KMS-11 (cell line): ENCODE data around the gene ASH1L.

Experiments used
- H2AFZ ChIP-seq: fragments of 200-600 bp; sonication (generic); 2 replicates; pipeline ENCODE4 v1.6.1; 2016; ENCODE audit warnings: antibody characterized with exemption, mixed run types, low read depth
- H3K27ac ChIP-seq: fragments of 200-600 bp; sonication (generic); 2 replicates; pipeline ENCODE4 v1.6.1; 2016; ENCODE audit warnings: mild to moderate bottlenecking, mixed run types
- H3K27me3 ChIP-seq: fragments of 200-600 bp; sonication (generic); 2 replicates; pipeline ENCODE4 v1.6.1; 2017; ENCODE audit warnings: mild to moderate bottlenecking, low read depth, mixed run types, moderate library complexity; ENCODE audit not compliant: insufficient read depth
- H3K36me3 ChIP-seq: fragments of 200-600 bp; sonication (generic); 2 replicates; pipeline ENCODE4 v1.6.1; 2017; ENCODE audit warnings: mild to moderate bottlenecking, mixed run types; ENCODE audit not compliant: insufficient read depth
- H3K4me1 ChIP-seq: fragments of 200-600 bp; sonication (generic); 2 replicates; pipeline ENCODE4 v1.6.1; 2016; ENCODE audit warnings: mild to moderate bottlenecking, low read depth, mixed run types; ENCODE audit not compliant: poor library complexity, severe bottlenecking
- H3K4me2 ChIP-seq: fragments of 200-600 bp; sonication (generic); 2 replicates; pipeline ENCODE4 v1.7.0; 2016; ENCODE audit warnings: mild to moderate bottlenecking, mixed run types
- H3K4me3 ChIP-seq: fragments of 200-600 bp; sonication (generic); IDR thresholded peaks from 2 replicates; pipeline ENCODE4 v1.6.1; 2017; ENCODE audit warnings: low read depth, low read length, mixed read lengths; ENCODE audit not compliant: insufficient read depth
- H3K79me2 ChIP-seq: fragments of 200-600 bp; sonication (generic); 2 replicates; pipeline ENCODE4 v1.6.1; 2016; ENCODE audit warnings: low read depth, mixed run types; ENCODE audit not compliant: insufficient read depth
- H3K9ac ChIP-seq: fragments of 200-600 bp; sonication (generic); 2 replicates; pipeline ENCODE4 v1.6.1; 2016; ENCODE audit warnings: mild to moderate bottlenecking, mixed run types
- H4K20me1 ChIP-seq: fragments of 200-600 bp; sonication (generic); 2 replicates; pipeline ENCODE4 v1.6.1; 2016; ENCODE audit warnings: mild to moderate bottlenecking, mixed run types; ENCODE audit not compliant: insufficient read depth
- CTCF ChIP-seq: fragments of 200-600 bp; sonication (generic); conservative IDR thresholded peaks from 2 replicates; pipeline ENCODE4 v1.6.1; 2017; ENCODE audit warnings: low read depth, mild to moderate bottlenecking, antibody characterized with exemption, low read length, moderate library complexity, mixed read lengths

The ASH1L gene

GRCh38 chr1:155305881-155306391 is 256.7 kb downstream of the ASH1L start:
- Histone ChIP-seq H3K79me2 (peaks cover 23% of the 10 kb centered on the region), H3K4me3 (no peak overlapping the region), H3K9ac (no peak overlapping the region), H3K4me2 (no peak overlapping the region), H3K4me1 (peaks cover 23% of the 10 kb centered on the region), H3K36me3 (0 out of 2 replicates have a peak, but pooled peaks cover 3% of the 10 kb centered on the region), H4K20me1 (no peaks in the 10 kb centered on the region), H3K27ac (no peak overlapping the region), H3K27me3 (no peaks in the 10 kb centered on the region), H2AFZ (no peak overlapping the region)
- TF ChIP-seq CTCF, result no peak

- no peak overlapping the region for H3K27ac ChIP-seq
- no peak overlapping the region for H2AFZ ChIP-seq
- no peaks in the 10 kb centered on the region for H4K20me1 ChIP-seq
- no peak overlapping the region for H3K4me3 ChIP-seq
- H3K4me1 ChIP-seq, result peaks cover 10% of the 10 kb centered on the region
- no peak overlapping the region for H3K9ac ChIP-seq
- no peak overlapping the region for H3K4me2 ChIP-seq
- H3K27me3 ChIP-seq, result no peaks in the 10 kb centered on the region
- H3K79me2 ChIP-seq, result peaks cover 10% of the 10 kb centered on the region
- no peak for TF ChIP-seq CTCF
- no peaks in the 10 kb centered on the region for H3K36me3 ChIP-seq
Observed at GRCh38 chr1:155304558-155305063, 258.0 kb downstream of the ASH1L start.

GRCh38 chr1:155301342-155301841 is 261.2 kb downstream of the ASH1L start, which contains the start of gene PKLR:
TSS of gene PKLR (minus strand) at chr1:155301438. CDS start at chr1:155301395, 43 bp downstream.
- H2AFZ ChIP-seq, result no peak within 1 kb of the TSS
- TF ChIP-seq CTCF, result no peak
- H3K9ac ChIP-seq, result no peak within 1 kb of the TSS
- no peaks in the 10 kb centered on the region for H4K20me1 ChIP-seq
- no peaks in the 10 kb centered on the region for H3K79me2 ChIP-seq
- H3K36me3 ChIP-seq, result no peaks in the 10 kb centered on the region
- no peak within 1 kb of the TSS for H3K27ac ChIP-seq
- no peak within 1 kb of the TSS for H3K4me3 ChIP-seq
- H3K4me1 ChIP-seq, result no peaks in the 10 kb centered on the region
- no peak within 1 kb of the TSS for H3K4me2 ChIP-seq
- H3K27me3 ChIP-seq, result peaks cover 12% of the 10 kb centered on the region; the same call in 1 of the 2 replicates

- Histone ChIP-seq H3K4me2 (no peak overlapping the region), H4K20me1 (no peaks in the 10 kb centered on the region), H3K79me2 (no peaks in the 10 kb centered on the region), H3K4me1 (no peaks in the 10 kb centered on the region), H2AFZ (no peak overlapping the region), H3K4me3 (no peak overlapping the region), H3K9ac (no peak overlapping the region), H3K27me3 (peaks cover 15% of the 10 kb centered on the region; the same call in 1 of the 2 replicates), H3K27ac (no peak overlapping the region), H3K36me3 (no peaks in the 10 kb centered on the region)
- TF ChIP-seq CTCF, result no peak
Observed at GRCh38 chr1:155300553-155301329, 261.9 kb downstream of the ASH1L start.
